Omental fat pad (tissue), 4 donors: ENCODE results near the gene EPAS1. TPM values are rescaled to one million over a fixed set of nuclear protein-coding genes. Genes with fewer than 3 reads are reported as not detected.
A peak's percentile ranks its signal among the peaks of the same experiment; 100 is the strongest.

Source experiments
- ATAC-seq: fragments of 150-250 bp; one replicate; pipeline ENCODE4 v1.9.1; 2016; ENCODE audit warnings: mild to moderate bottlenecking, moderate library complexity; ENCODE audit not compliant: low FRiP score
- DNase-seq: peaks from one replicate; pipeline ENCODE4 v3.0.0-alpha.2; 2019; ENCODE audit warnings: low spot score
- total RNA-seq, 4 donors: library from RNA; depleted of rRNA; stranded (reverse); fragments of >200 nt; gene quantifications; one replicate each; pipeline ENCODE4 v1.1.0, GENCODE V29; 2016
- TF ChIP-seq, protein P1 (sequence below), 3 donors: fragments of 450-650 bp; IDR thresholded peaks; one replicate each; pipeline ENCODE4 v1.5.1; 2016 to 2017; ENCODE audit warnings: antibody characterized with exemption in 3 of 3, mild to moderate bottlenecking in 3 of 3, moderate library complexity in 2 of 3

Gene EPAS1
- total RNA-seq, 4 donors from 2014 or later: 292 to 980 (median 435) TPM

DNA sequence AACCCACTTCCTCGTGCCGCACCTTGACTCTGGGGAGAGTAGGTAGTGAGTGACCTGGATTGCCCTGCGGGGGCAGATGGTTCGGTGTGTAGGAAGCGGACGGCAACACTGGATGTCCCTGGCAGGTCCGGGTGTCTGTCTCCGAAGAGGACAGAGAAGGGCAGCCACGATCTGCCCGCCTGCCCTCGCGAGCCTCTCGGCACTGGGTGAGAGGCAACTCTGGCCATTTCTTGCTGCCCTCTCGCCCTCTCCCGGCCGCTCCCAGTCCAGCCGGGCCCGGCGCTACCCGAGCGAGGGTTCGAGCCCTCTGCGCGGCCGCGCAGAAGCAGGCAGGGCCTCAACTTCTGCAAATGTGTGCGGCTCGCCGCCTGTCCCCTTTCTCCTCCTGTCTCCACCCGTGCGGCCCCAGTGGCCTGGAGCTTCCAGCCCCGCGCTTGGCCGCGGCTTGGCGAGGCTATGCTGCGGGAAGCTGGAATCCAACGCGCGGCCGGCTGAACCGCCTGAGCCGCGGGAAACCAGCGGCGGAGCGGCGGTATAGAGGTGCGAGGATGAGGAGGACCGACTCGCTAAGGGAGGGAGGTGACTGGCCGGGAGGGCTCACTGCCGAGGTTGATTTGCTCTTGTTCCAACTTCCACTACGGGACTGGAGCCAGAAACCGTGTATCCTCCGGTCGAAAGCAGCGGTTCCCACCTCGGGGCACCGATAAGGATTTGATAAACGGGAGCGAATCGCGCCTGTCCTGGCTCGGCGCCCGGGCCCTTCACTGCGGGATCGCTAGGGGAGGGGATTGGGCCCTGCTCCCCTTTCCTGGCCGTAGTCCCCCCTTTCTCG lies 1.5 kb downstream of the EPAS1 start:
- DNase-seq: no peak
- no peak for ATAC-seq
- TF ChIP-seq, protein P1, sequence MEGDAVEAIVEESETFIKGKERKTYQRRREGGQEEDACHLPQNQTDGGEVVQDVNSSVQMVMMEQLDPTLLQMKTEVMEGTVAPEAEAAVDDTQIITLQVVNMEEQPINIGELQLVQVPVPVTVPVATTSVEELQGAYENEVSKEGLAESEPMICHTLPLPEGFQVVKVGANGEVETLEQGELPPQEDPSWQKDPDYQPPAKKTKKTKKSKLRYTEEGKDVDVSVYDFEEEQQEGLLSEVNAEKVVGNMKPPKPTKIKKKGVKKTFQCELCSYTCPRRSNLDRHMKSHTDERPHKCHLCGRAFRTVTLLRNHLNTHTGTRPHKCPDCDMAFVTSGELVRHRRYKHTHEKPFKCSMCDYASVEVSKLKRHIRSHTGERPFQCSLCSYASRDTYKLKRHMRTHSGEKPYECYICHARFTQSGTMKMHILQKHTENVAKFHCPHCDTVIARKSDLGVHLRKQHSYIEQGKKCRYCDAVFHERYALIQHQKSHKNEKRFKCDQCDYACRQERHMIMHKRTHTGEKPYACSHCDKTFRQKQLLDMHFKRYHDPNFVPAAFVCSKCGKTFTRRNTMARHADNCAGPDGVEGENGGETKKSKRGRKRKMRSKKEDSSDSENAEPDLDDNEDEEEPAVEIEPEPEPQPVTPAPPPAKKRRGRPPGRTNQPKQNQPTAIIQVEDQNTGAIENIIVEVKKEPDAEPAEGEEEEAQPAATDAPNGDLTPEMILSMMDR (IDR thresholded peaks at IDR 0.05): no peak

DNA sequence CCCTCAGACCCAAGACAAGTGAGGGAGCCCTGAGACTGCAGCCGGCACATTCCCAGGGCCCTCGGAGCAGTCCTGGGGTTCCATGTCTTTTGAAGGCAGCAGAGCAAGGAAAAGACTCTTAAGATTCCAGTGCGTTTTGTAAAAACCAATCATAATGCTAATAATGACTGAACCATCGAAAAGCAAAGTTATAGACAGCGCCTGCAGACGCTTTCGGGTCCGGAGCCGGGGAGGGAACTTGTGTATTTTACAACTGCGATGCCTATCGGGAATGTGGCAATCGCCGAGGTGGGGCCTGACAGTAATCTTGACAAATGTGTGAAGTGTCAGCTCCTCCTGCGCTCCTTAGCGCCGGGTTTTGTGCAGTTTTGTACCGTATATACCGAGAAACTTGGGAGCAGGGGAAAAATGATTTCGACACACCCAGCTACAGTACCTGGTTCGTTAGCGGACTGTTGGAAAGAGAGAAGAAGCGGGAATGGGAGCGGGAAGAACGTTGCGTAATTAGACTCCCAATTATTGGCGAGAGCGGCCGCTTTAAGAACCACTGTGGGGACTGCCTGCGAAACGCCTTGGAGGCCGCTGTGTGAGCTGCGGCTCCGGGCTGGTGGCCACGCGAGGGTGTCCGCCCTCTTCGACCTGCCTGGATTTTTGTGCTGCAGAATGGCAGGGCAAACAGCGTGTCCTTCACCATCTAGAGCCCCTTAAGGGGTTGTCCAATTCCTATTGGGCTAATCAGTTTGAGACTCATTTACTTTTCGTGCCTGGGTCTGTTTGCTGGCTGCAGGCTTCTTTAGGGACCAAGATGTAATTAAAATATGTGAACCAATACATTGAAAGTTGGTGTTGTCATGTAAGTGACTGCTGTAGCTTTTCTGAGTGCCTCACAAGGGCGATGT lies 2.4 kb downstream of the EPAS1 start:
- ATAC-seq (peak; percentile 4), DNase-seq (peak; percentile 62)

DNA sequence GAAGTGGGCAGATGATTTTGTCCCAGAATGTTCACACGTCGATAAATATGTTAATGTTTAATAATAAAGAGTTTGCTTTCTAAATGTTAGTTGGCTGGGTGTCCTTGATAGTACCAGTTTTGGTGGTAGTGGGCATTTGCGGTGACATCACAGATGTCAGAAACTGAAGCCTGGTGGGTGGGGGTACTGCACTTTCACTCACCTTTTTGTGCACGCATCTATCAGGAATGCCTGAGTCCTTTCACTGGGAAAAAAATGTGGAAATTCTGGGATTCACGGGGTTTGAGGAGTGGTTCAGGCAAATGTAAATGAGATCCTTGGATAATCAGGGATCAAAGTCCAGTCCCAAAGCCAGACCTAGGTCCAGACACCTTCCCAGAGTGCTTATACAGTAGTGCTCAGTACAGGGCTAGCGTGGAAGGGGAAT lies 3.2 kb downstream of the EPAS1 start:
- no peak for ATAC-seq
- TF ChIP-seq, protein P1 (IDR thresholded peaks at IDR 0.05): no peak

More for the DNA sequence above, 2.4 kb downstream of the EPAS1 start:
- TF ChIP-seq, protein P1 (IDR thresholded peaks at IDR 0.05): no peak

DNA sequence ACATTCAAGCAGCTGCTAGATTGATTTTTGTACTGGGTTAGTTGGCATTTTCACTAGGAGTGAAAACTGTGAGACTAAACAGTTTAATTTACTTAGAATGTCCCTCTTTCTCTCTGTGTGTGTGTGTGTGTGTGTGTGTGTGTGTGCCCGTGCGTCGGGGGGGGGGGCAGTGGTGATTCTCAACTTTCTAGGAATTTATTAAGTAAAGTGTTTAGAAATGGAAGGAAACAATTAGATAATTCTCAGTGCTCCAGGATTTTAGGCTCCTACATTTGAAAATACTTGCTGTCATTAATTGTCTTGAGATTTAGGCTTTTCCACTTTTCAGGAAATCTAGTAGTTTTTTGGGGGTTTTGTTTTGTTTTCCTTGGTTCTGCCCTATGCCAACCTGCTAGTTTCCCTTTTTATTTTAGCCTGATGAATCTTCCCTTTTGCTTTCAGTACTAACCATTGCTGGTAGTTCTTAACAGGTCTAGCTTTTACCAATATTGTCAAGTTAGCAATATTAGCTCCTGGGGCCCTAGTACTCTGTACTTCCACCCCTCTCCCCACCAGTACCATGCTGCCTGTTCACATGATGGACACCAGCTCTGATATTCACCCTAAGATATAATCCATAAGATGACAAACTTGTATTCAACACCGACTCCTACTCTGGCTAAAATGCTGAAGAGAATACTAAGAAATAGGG lies 4.9 kb downstream of the EPAS1 start:
- ATAC-seq (no peak), DNase-seq (no peak)
- TF ChIP-seq, protein P1 (IDR thresholded peaks at IDR 0.05): no peak

More for the DNA sequence above, 3.2 kb downstream of the EPAS1 start:
- DNase-seq: no peak

DNA sequence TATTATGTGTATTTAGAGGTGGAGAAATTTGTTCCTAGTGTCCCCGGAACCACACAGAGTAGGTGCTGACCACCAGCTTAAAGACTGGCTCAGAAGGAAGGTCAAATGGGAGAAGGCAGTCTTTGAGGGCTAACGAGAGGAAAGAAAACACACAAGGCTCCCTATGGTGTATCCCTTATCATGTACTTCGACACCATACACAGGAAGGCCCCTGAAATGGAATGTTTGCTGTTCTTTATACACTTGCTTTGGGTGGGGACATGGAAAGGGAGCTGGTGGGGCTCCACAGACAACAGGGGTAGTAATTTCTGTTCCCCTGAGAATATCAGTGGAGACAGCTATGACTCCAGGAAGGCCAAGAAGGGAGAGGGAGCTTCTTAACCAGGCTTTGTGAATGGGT lies 6.0 kb downstream of the EPAS1 start:
- ATAC-seq (no peak), DNase-seq (no peak)
- TF ChIP-seq, protein P1 (IDR thresholded peaks at IDR 0.05): no peak

DNA sequence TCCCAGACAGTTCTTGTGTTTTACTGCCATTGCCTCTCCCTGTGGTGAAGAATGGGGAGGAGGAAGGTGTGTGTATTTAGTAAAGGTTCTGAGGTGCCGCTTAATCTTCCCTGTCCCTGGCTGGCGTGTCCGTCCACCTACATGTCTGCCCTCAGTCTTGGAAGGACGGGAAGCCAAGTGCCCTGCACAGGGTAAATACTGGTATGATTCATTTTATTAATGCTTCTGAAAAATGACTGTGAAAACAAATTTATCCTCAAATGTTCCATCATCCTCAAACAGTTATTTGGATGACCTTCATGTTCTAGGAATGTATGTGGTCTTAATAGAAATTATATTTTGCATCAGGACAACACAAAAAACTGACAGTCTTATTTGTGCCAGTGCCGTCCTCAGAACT lies 6.6 kb downstream of the EPAS1 start:
- DNase-seq (no peak), ATAC-seq (no peak)
- TF ChIP-seq, protein P1 (IDR thresholded peaks at IDR 0.05): no peak
